ENCODE results near the gene PRSS2.
"Not testable (repeated sequence)": the region's sequence is repeated elsewhere in the genome, so short reads cannot be mapped to it uniquely, and the experiment has no call there.

The PRSS2 gene

DNA sequence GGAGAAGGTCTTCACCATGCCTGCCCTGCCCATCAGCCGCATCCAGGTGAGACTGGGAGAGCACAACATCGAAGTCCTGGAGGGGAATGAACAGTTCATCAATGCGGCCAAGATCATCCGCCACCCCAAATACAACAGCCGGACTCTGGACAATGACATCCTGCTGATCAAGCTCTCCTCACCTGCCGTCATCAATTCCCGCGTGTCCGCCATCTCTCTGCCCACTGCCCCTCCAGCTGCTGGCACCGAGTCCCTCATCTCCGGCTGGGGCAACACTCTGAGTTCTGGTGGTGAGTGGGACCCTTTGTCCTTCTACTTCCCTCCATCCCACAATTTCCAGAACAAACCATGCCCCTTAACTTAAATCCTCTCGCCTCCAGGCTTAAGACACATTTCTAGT lies 2.5 kb downstream of the PRSS2 start:
- Histone ChIP-seq H2AFZ (no peak overlapping the region), H3K4me2 (ENCODE audit: low read length) (no peak overlapping the region), H3K27ac (no peak overlapping the region), H3K27me3 (ENCODE audit: control insufficient read depth, insufficient read depth, low read length) (no peaks in the 10 kb centered on the region), H3K36me3 (ENCODE audit: control insufficient read depth, insufficient read depth, low read length) (no peaks in the 10 kb centered on the region), H3K79me2 (no peaks in the 10 kb centered on the region), H3K9ac (no peak overlapping the region), H3K4me3 (ENCODE audit: low read depth, low read length) (no peak overlapping the region), H3K4me1 (no peaks in the 10 kb centered on the region), H3K9me3 (ENCODE audit: control insufficient read depth, low read length) (no peaks in the 10 kb centered on the region)
- TF ChIP-seq CTCF (IDR thresholded peaks at IDR 0.05): no peak

DNA sequence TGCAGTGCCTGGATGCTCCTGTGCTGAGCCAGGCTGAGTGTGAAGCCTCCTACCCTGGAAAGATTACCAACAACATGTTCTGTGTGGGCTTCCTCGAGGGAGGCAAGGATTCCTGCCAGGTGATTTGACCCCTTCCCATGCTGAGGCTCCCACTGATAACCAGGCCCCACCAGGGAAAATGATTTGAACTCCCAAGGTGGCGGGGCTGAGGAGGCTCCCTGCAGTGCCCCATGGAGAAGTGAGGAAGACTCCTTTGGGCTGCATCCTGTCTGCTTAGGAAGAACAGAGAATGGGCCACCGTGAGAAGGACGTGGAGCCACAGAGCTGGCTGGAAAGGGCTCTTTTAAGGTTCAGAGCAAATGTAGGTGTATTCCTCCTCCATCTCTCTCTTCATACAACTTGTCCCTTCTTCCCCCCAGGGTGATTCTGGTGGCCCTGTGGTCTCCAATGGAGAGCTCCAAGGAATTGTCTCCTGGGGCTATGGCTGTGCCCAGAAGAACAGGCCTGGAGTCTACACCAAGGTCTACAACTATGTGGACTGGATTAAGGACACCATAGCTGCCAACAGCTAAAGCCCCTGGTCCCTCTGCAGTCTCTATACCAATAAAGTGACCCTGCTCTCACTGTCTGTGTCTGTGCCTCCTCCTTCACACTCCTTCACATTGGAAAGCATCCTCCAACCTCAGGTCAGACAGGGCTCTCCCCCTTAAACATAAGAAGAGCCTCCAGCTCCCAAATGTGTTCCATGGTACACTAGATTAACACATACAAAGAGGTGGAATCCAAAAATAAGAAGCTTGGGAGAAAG lies 3.4 kb downstream of the PRSS2 start:
- H3K4me2 ChIP-seq (ENCODE audit: low read length): no peak overlapping the region
- H3K27ac ChIP-seq: no peak overlapping the region
- no peaks in the 10 kb centered on the region for H3K36me3 ChIP-seq (ENCODE audit: control insufficient read depth, insufficient read depth, low read length)
- no peak for TF ChIP-seq CTCF (IDR thresholded peaks at IDR 0.05)
- no peaks in the 10 kb centered on the region for H3K79me2 ChIP-seq
- H2AFZ ChIP-seq: no peak overlapping the region
- H3K4me3 ChIP-seq (ENCODE audit: low read depth, low read length): no peak overlapping the region
- no peaks in the 10 kb centered on the region for H3K9me3 ChIP-seq (ENCODE audit: control insufficient read depth, low read length)
- H3K4me1 ChIP-seq: no peaks in the 10 kb centered on the region
- H3K27me3 ChIP-seq (ENCODE audit: control insufficient read depth, insufficient read depth, low read length): no peaks in the 10 kb centered on the region
- H3K9ac ChIP-seq: no peak overlapping the region

- Histone ChIP-seq H2AFZ (no peak overlapping the region), H3K4me3 (ENCODE audit: low read depth, low read length) (no peak overlapping the region), H3K27ac (no peak overlapping the region), H3K36me3 (ENCODE audit: control insufficient read depth, insufficient read depth, low read length) (no peaks in the 10 kb centered on the region), H3K4me2 (ENCODE audit: low read length) (no peak overlapping the region), H3K79me2 (no peaks in the 10 kb centered on the region), H3K9ac (no peak overlapping the region), H3K4me1 (no peaks in the 10 kb centered on the region), H3K9me3 (ENCODE audit: control insufficient read depth, low read length) (no peaks in the 10 kb centered on the region), H3K27me3 (ENCODE audit: control insufficient read depth, insufficient read depth, low read length) (no peaks in the 10 kb centered on the region)
- TF ChIP-seq CTCF (IDR thresholded peaks at IDR 0.05): no peak
These were observed 4.1 kb downstream of the PRSS2 start for GRCh38 chr7:142774826-142775225.

DNA sequence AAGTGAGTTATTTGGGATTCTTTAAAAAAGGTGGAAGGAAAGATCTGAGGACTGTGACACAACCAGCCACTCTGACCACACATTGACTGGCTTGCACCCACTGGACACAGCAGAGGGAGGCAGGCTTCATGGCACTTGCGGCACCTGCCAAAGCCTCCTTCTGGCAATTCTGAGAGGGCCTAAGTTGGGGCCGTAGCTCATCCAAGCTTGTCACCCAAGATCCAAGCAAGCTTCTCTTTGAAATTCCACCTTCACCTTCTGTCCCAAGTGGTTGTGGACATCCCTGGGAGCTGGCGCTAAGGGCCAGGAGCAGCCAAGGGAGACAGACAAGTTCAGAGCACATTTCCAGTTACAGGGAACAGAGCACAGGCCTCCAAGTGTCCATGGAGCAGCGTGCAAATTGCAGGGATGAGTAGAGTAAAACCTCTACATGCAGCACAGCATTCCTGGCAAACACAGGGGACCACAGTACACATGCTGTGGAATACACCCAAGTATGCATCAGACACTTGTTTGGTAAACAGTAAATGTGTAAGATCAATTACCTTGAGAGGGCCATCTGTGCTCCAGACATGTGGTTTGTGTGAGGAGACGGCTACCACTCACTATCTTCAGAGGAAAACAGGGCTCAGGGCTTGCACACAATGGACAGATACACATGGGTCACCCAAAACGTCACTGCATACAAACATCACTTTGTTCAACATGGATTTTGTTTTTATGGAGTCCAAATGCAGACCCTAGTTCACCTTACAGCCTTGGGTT lies 4.8 kb downstream of the PRSS2 start:
- not testable (repeated sequence) for H3K27me3 ChIP-seq (ENCODE audit: control insufficient read depth, insufficient read depth, low read length); H3K9ac ChIP-seq; H3K9me3 ChIP-seq (ENCODE audit: control insufficient read depth, low read length); H3K27ac ChIP-seq; H3K4me2 ChIP-seq (ENCODE audit: low read length); H3K4me3 ChIP-seq (ENCODE audit: low read depth, low read length); H3K36me3 ChIP-seq (ENCODE audit: control insufficient read depth, insufficient read depth, low read length); H3K79me2 ChIP-seq; H3K4me1 ChIP-seq; H2AFZ ChIP-seq

- no peak for TF ChIP-seq CTCF (IDR thresholded peaks at IDR 0.05)
- no peak overlapping the region for H3K4me2 ChIP-seq (ENCODE audit: low read length)
- no peaks in the 10 kb centered on the region for H3K9me3 ChIP-seq (ENCODE audit: control insufficient read depth, low read length)
- no peaks in the 10 kb centered on the region for H3K79me2 ChIP-seq
- no peaks in the 10 kb centered on the region for H3K27me3 ChIP-seq (ENCODE audit: control insufficient read depth, insufficient read depth, low read length)
- H3K9ac ChIP-seq: no peak overlapping the region
- H2AFZ ChIP-seq: no peak overlapping the region
- H3K4me3 ChIP-seq (ENCODE audit: low read depth, low read length): no peak overlapping the region
- H3K36me3 ChIP-seq (ENCODE audit: control insufficient read depth, insufficient read depth, low read length): no peaks in the 10 kb centered on the region
- H3K4me1 ChIP-seq: no peaks in the 10 kb centered on the region
- no peak overlapping the region for H3K27ac ChIP-seq
These were observed 5.6 kb downstream of the PRSS2 start for GRCh38 chr7:142776206-142776844.

GRCh38 chr7:142776845-142777225 lies 6.1 kb downstream of the PRSS2 start:
- not testable (repeated sequence) for H3K4me1 ChIP-seq; H3K27me3 ChIP-seq (ENCODE audit: control insufficient read depth, insufficient read depth, low read length); H3K4me3 ChIP-seq (ENCODE audit: low read depth, low read length); H3K9me3 ChIP-seq (ENCODE audit: control insufficient read depth, low read length); H3K9ac ChIP-seq; H3K79me2 ChIP-seq; H3K36me3 ChIP-seq (ENCODE audit: control insufficient read depth, insufficient read depth, low read length); H3K4me2 ChIP-seq (ENCODE audit: low read length); H3K27ac ChIP-seq; H2AFZ ChIP-seq

All from parathyroid adenoma (tissue), 2 donors.